ENCODE results near the gene CYP2D6. TPM values are rescaled to one million over a fixed set of nuclear protein-coding genes. Genes with fewer than 3 reads are reported as not detected.
"Not testable (repeated sequence)": the region's sequence is repeated elsewhere in the genome, so short reads cannot be mapped to it uniquely, and the experiment has no call there.

CYP2D6 gene
- 2.0 TPM for total RNA-seq

DNA sequence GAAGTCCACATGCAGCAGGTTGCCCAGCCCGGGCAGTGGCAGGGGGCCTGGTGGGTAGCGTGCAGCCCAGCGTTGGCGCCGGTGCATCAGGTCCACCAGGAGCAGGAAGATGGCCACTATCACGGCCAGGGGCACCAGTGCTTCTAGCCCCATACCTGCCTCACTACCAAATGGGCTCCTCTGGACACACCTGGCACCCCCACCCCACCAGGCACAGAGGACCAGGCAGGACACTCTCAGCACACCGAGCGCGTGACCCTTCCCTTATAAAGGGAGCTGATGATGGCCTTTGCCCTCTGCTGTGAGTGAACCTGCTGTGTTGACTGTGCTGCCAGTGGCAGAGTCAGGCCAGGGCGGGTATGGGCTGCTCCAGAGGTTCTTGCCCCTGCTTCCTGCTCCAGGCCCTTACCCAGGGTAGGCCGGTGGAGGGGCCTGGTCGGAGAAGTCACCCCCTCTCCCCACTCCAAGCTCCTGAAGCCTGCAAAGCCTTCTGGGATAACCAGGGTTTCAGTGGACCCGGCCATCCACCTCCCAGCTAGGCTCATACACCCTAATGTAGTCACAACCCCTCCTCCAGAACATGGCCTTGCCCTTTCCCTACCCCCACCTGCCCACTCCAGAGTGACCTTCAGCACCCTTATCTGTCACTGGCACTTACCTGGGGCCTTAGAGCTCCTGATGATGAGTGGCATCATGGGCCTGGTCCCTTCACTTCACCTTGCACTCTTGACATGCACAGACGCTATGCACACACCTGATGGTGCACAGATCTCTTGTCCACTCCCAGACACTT lies at the start of gene CYP2D6:
Gene CYP2D6, minus strand, starts transcription at position 172 of the 793 bp plus-strand sequence. Its CDS starts 19 bp downstream, at position 153.
- DNase-seq (ENCODE audit: low spot score in 2 of 2); FAIRE-seq: not testable (repeated sequence)

GRCh38 chr22:42179616-42180015 lies 49.0 kb upstream of the CYP2D6 start:
- DNase-seq (ENCODE audit: low spot score in 2 of 2) (no peak), FAIRE-seq (no peak)

DNA sequence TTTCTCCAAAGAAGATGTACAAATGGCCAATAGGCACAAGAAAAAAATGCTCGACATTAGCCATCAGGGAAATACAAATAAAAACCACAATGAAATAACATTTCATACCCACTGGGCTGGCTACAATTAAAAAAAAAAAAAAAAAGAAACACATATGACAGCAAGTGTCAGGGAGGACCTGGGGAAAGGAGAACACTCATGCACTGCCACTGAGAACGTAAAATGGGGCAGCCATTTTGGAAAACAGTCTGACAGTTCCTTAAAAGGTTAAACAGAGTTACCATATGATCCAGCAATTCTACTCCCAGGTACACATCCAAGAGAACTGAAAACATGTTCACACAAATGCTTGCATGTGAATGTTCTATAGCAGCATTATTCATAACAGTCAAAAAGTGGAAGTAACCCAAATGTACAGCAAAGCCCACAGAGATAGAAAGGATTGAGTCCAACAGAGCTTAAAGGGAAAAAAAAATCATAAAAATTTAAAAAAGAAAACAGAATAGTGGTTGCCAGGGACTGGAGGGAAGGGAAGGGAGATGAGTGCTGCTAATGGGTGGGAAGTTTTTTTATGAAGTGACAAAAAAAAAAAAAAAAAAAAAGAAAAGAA lies 48.4 kb upstream of the CYP2D6 start:
- FAIRE-seq (no peak), DNase-seq (ENCODE audit: low spot score in 2 of 2) (no peak)

DNA sequence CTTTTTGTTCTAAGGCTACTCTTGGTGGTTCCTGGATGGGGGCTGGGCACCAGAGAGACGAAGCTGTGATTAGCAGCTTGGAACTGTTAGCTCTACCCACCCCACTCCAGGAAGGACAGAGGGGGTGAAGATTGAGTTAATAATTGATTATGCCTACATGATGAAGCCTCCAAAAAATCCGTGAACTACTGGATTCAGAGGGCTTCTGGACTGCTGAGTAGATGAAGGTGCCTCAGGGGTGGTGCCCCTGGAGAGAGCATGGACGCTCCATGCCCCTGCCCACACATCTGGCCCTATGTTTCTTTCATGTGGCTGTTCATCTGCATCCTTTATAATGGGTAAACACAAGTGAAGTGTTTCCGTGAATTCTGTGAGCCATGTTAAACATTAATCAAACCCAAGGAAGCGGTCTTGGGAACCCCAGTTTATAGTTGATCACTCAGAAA lies 47.3 kb upstream of the CYP2D6 start:
- FAIRE-seq (no peak), DNase-seq (ENCODE audit: low spot score in 2 of 2) (no peak)

- FAIRE-seq, result no peak
- DNase-seq (ENCODE audit: low spot score in 2 of 2), result no peak
Measured at GRCh38 chr22:42176255-42176915, 45.8 kb upstream of the CYP2D6 start.

- DNase-seq (ENCODE audit: low spot score in 2 of 2) (no peak), FAIRE-seq (no peak)
Measured at GRCh38 chr22:42174062-42174461, 43.5 kb upstream of the CYP2D6 start.

GRCh38 chr22:42173183-42173926 lies 42.7 kb upstream of the CYP2D6 start:
- FAIRE-seq (no peak), DNase-seq (ENCODE audit: low spot score in 2 of 2) (no peak)

- DNase-seq (ENCODE audit: low spot score in 2 of 2) (no peak), FAIRE-seq (no peak)
Measured at GRCh38 chr22:42172773-42173172, 42.2 kb upstream of the CYP2D6 start.

DNA sequence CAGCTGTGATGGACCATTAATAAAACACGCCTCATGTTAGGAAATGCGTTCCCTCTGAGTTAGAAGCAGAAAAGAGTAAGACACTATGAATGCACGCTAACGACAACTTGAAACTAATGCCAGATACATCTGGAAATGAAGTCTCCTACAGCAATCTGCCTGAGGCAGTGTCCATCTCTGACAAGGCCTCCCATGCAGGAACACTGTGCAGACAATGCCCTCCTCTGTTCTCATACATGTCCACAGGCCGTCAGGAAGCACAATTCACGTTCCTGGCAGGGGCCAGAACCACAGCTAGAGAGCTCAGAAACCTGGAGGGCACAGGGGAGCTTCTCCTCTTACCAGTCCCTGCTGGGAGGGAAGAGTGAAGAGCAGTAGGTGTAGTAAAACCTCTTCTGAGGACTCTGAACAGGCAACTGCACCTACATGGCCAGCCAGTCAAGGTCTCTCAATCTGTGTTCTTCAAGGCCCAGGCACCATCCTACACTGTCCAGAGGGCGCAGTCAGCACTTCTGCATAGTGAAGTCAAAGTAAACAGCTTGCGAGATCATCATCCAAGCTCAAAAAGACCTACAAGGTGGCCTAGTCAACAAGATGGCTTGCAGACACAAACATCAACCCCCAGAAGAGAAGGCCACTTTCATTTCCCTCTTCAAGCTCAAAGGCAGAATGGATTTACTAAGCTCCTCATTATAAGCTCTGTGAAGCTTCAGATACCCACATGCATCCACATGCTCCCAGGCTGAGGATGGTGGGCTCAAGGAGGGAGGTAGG lies 41.5 kb upstream of the CYP2D6 start:
- FAIRE-seq (no peak), DNase-seq (ENCODE audit: low spot score in 2 of 2) (no peak)

- FAIRE-seq (no peak), DNase-seq (ENCODE audit: low spot score in 2 of 2) (no peak)
Measured at GRCh38 chr22:42171417-42171816, 40.8 kb upstream of the CYP2D6 start.

DNA sequence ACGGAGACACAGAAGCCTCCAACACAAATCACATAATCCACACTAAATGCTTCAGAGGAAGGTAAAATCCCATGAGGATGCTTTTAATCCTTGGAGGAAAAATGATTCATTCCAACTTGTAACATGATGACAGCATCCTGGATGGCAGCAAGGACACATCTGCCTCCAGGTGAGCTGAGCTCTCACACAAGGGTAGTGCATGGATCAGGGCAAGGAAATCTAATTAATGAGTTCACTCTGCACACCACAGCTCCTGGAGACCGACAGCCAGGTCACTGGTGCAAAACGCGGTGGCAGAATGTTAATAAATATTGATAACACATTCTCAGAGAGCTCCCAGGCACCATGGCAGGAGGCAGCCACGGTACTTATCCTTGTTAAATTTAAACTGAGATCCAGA lies 40.3 kb upstream of the CYP2D6 start:
- FAIRE-seq, result no peak
- no peak for DNase-seq (ENCODE audit: low spot score in 2 of 2)

DNA sequence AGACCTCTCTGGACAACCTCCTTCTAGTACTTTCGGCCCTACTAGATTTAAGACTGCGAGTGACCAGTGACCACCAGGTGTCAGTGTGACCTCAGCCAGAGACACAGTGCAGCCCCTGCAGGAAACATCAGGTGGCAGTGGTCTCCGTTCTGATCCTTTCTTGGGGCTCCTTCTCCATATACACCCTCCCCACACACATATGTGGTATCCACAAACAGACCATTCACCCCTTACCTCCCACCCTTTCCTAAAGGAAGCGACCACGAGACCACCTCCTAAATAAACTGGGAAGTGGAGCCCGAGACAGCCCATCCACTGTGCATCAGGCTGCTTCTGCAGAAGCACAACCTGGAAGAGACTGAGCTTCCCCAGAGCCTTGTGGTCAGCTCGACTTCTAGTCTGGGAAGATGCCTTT lies 38.5 kb upstream of the CYP2D6 start:
- DNase-seq (ENCODE audit: low spot score in 2 of 2) (peak; percentile 78 to 86), FAIRE-seq (peak; percentile 21)

GRCh38 chr22:42168476-42168875 lies 37.9 kb upstream of the CYP2D6 start:
- FAIRE-seq (no peak), DNase-seq (ENCODE audit: low spot score in 2 of 2) (no peak)

DNA sequence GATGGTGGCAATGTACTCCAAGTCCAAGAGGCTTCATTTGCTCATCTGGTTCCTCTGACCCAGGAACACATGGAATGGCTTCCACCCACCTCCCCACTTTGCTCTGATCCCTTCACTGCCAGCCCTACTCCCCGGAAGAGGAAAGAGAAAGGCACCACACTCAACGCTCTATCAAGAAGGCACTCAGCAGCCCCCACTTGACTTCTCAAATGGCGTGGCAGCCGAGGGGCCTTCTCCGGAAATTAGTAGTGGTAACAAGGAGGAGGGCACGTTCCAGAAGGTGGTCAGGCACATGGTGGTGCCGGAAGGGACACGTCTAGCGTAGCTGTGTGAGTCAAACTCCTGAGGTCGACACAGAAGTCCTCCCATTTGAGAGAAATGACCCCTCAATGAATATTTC lies 36.5 kb upstream of the CYP2D6 start:
- DNase-seq (ENCODE audit: low spot score in 2 of 2) (no peak), FAIRE-seq (no peak)

- DNase-seq (ENCODE audit: low spot score in 2 of 2) (no peak), FAIRE-seq (no peak)
Measured at GRCh38 chr22:42164901-42165300, 34.3 kb upstream of the CYP2D6 start.

DNA sequence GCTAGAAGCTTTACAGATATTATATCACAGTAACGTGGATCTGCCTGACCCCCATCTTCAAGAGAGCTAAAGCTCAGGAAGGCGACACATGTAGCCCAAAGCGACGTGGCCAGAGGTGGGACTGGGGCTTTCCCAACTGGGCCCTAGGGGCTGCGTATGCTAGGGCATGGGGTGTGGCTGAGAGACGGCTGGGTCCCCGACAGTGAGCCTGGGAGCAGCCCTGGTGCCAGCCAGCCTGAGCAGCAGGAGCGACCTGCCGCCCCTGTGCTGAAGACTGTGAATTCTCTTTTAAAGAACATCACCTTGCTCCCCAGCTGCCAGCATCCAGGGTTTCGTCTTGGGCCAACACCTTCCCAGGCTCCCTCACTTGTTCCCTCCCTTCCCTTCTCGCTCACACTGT lies 32.9 kb upstream of the CYP2D6 start:
- FAIRE-seq, result no peak

DNA sequence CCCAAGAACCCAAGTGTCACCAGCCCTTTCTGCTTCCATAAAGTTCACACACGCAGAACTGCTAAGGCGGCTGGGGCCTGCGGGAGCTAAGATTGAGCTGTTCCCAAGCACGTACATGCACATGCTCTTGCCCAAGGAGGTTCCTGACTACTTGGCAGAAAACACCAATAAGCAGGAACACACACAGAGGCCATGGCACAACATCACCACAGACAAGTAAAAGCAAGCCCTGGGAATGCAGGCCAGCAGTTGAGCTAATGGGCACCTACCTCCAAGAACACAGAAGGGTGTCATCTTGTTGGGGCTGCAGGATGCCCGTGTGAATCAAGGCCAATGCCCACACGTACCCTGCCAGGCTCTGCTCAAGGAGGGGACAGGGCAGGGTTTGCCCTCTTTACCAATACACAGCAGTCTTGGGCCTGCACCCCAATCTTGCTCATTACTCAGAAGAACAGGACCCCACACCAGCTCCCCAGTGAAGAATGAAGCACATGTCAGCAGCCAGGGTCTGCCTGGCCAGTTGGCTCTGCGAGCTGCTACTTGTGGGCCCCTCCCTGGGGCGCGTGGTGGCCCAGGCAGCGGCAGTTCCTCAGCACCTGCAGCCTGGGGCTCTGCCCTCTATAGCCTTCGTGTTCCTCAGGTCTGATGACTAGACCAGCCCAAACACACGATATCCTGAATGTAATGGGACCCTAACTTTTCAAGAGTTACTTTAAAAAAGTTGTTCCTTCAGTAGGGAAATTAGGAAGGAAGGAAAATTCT lies 32.3 kb upstream of the CYP2D6 start:
- FAIRE-seq, result no peak

More for the DNA sequence above, 32.9 kb upstream of the CYP2D6 start:
- no peak for DNase-seq (ENCODE audit: low spot score in 2 of 2)

GRCh38 chr22:42160830-42161696 lies 30.5 kb upstream of the CYP2D6 start:
- DNase-seq (ENCODE audit: low spot score in 2 of 2), result peak in 1 of 2 donors; percentile 7

More for the DNA sequence above, 32.3 kb upstream of the CYP2D6 start:
- DNase-seq (ENCODE audit: low spot score in 2 of 2), result no peak

More at GRCh38 chr22:42160830-42161696, 30.5 kb upstream of the CYP2D6 start:
- no peak for FAIRE-seq
